Endodermal cell (in vitro differentiated cells): ENCODE data around the gene LEF1. TPM values are rescaled to one million over a fixed set of nuclear protein-coding genes. Genes with fewer than 3 reads are reported as not detected.

Experiments
- DNase-seq: peaks from one replicate; pipeline ENCODE4 v3.0.0-alpha.2; 2017
- H3K27ac ChIP-seq: 2 replicates; pipeline ENCODE4 v1.5.1; 2013; ENCODE audit warnings: mild to moderate bottlenecking, low read depth, low read length, moderate library complexity
- H3K27me3 ChIP-seq: 2 replicates; pipeline ENCODE4 v1.6.1; 2013; ENCODE audit warnings: mild to moderate bottlenecking, low read length, moderate library complexity; ENCODE audit not compliant: insufficient read depth, control insufficient read depth, poor library complexity, severe bottlenecking
- H3K36me3 ChIP-seq: 2 replicates; pipeline ENCODE4 v1.7.0; 2013; ENCODE audit warnings: mild to moderate bottlenecking, low read length, moderate library complexity; ENCODE audit not compliant: control insufficient read depth, insufficient read depth
- H3K4me1 ChIP-seq: one replicate; pipeline ENCODE4 v1.7.0; 2013; ENCODE audit warnings: low read length; ENCODE audit not compliant: control insufficient read depth, insufficient read depth
- H3K4me3 ChIP-seq: 2 replicates; pipeline ENCODE4 v1.5.1; 2013; ENCODE audit warnings: mild to moderate bottlenecking, low read length, moderate library complexity
- H3K9ac ChIP-seq: 2 replicates; pipeline ENCODE4 v1.6.1; 2013; ENCODE audit warnings: mild to moderate bottlenecking, low read length, moderate library complexity; ENCODE audit not compliant: poor library complexity, severe bottlenecking; ENCODE audit errors: extremely low read depth
- H3K9me3 ChIP-seq: 2 replicates; pipeline ENCODE4 v1.6.1; 2013; ENCODE audit warnings: mild to moderate bottlenecking, low read length, moderate library complexity; ENCODE audit not compliant: control insufficient read depth
- H3K27ac Mint-ChIP-seq: 2 replicates; pipeline ENCODE4 v1.8.0; 2020; ENCODE audit warnings: mixed read lengths
- H3K27me3 Mint-ChIP-seq: 2 replicates; pipeline ENCODE4 v1.8.0; 2021; ENCODE audit warnings: mild to moderate bottlenecking, mixed read lengths; ENCODE audit not compliant: insufficient read depth
- H3K36me3 Mint-ChIP-seq: 2 replicates; pipeline ENCODE4 v1.8.0; 2020; ENCODE audit warnings: low read depth, mixed read lengths
- H3K4me1 Mint-ChIP-seq: 2 replicates; pipeline ENCODE4 v1.8.0; 2020; ENCODE audit warnings: mixed read lengths
- H3K4me3 Mint-ChIP-seq: 2 replicates; pipeline ENCODE4 v1.8.0; 2020; ENCODE audit warnings: mild to moderate bottlenecking, moderate library complexity, mixed read lengths
- H3K9me3 Mint-ChIP-seq: 2 replicates; pipeline ENCODE4 v1.8.0; 2020; ENCODE audit warnings: mild to moderate bottlenecking, mixed read lengths
- CTCF ChIP-seq: fragments of 200-600 bp; sonication (generic); conservative IDR thresholded peaks from 2 replicates; pipeline ENCODE4 v1.5.0; 2021; ENCODE audit warnings: antibody characterized with exemption, mild to moderate bottlenecking
- WGBS, 2 experiments: methylation state at CpG; one replicate each; pipeline versions ENCODE4 v1.1.5 to v1.1.7; 2013; ENCODE audit warnings: missing lambda C conversion rate in 2 of 2, mixed read lengths in 1 of 2; ENCODE audit not compliant: insufficient coverage in 1 of 2, insufficient read length in 1 of 2; 5-methylcytosine and 5-hydroxymethylcytosine counted together
- total RNA-seq, 2 donors: library from RNA; stranded (reverse); fragmentation: NEBNext Ultra II Directional in 1 of 2; extraction: Animal tissue kit (Norgen Biotek cat#: 25700) in 1 of 2; gene quantifications; 2 replicates in 1 of 2; 3 replicates in 1 of 2; pipeline ENCODE4 v1.2.1, GENCODE V29; 2021

The LEF1 gene
- total RNA-seq, 2 donors from 2014 or later, result 0.95 to 1.6 TPM

GRCh38 chr4:108191269-108191914, 22.7 kb upstream of the LEF1 start:
- H3K4me1 Mint-ChIP-seq, result peaks cover 25% of the 10 kb centered on the region
- no peak overlapping the region for H3K9ac ChIP-seq
- H3K27me3 Mint-ChIP-seq, result peaks cover 80% of the 10 kb centered on the region
- H3K9me3 Mint-ChIP-seq, result peaks cover 3% of the 10 kb centered on the region
- H3K36me3 Mint-ChIP-seq, result no peaks in the 10 kb centered on the region
- H3K4me3 ChIP-seq, result no peak overlapping the region
- H3K27me3 ChIP-seq, result peaks cover 55% of the 10 kb centered on the region
- DNase-seq, result no peak
- H3K27ac ChIP-seq, result no peak overlapping the region
- H3K4me1 ChIP-seq, result no peaks in the 10 kb centered on the region
- 92 to 94% methylated on average over 2 to 4 of the region's 4 CpGs for WGBS, 2 experiments
- H3K36me3 ChIP-seq, result no peaks in the 10 kb centered on the region
- no peak overlapping the region for H3K27ac Mint-ChIP-seq
- H3K9me3 ChIP-seq, result no peaks in the 10 kb centered on the region
- no peak for TF ChIP-seq CTCF
- no peak overlapping the region for H3K4me3 Mint-ChIP-seq

DNA sequence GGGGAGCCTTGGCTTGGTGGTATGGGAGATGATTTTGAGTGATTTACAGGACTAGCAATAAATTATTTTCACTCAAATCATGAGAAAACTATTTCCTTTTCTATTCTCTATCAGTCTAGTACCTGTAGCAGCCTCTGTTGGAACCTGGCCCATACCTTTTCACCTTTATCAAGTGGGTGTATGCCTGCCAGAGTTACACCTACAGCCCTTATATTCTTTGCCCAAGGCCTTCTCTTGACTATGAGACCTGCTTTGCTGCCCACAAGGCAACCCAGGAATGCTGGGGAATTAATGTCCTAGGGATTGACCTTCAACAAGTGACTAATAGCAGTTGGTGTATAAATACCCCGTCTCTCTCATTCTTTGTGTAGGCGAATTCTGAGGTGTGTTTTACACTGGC, 20.0 kb upstream of the LEF1 start:
- Mint-ChIP-seq H3K27ac (no peak overlapping the region), H3K4me1 (peaks cover 20% of the 10 kb centered on the region), H3K36me3 (no peaks in the 10 kb centered on the region), H3K4me3 (no peak overlapping the region), H3K27me3 (peaks cover 64% of the 10 kb centered on the region), H3K9me3 (no peaks in the 10 kb centered on the region)
- TF ChIP-seq CTCF, result no peak
- Histone ChIP-seq H3K9ac (no peak overlapping the region), H3K36me3 (no peaks in the 10 kb centered on the region), H3K27ac (no peak overlapping the region), H3K4me1 (no peaks in the 10 kb centered on the region), H3K9me3 (no peaks in the 10 kb centered on the region), H3K27me3 (peaks cover 48% of the 10 kb centered on the region), H3K4me3 (no peak overlapping the region)
- 93 to 100% methylated on average over 2 of the region's 2 CpGs for WGBS, 2 experiments
- no peak for DNase-seq

DNA sequence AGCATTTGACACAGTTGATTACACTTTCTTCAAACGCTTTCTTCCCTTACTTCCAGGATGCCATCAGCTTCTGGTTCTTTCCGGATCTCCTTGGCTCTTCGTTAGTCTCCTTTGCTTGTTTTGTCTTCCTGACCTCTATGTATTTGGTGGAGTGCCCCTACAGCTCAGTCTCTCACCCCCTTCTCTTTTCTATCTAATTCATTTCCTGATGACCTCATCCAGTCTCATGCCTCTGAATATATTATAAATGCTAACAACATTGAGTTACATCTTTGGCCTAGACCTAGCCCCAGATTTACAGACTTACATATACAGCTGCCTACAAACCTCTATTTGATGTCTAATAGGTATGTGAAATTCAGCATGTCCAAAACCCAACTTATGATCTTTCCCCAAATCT, 16.5 kb upstream of the LEF1 start:
- Histone ChIP-seq H3K4me1 (no peaks in the 10 kb centered on the region), H3K4me3 (no peak overlapping the region), H3K9ac (no peak overlapping the region), H3K36me3 (no peaks in the 10 kb centered on the region), H3K27me3 (peaks cover 25% of the 10 kb centered on the region), H3K27ac (peak overlapping the region; percentile 29), H3K9me3 (no peaks in the 10 kb centered on the region)
- no peak for DNase-seq
- H3K27me3 Mint-ChIP-seq, result peaks cover 45% of the 10 kb centered on the region
- TF ChIP-seq CTCF, result no peak
- WGBS, 2 experiments, result 75 to 84% methylated on average over 3 of the region's 3 CpGs
- peaks cover 1% of the 10 kb centered on the region for H3K4me1 Mint-ChIP-seq
- no peaks in the 10 kb centered on the region for H3K9me3 Mint-ChIP-seq
- H3K27ac Mint-ChIP-seq, result no peak overlapping the region
- no peaks in the 10 kb centered on the region for H3K36me3 Mint-ChIP-seq
- H3K4me3 Mint-ChIP-seq, result no peak overlapping the region
